Liver (tissue), 9 donors: ENCODE measurements around the gene ZNF652. TPM values are rescaled to one million over a fixed set of nuclear protein-coding genes. Genes with fewer than 3 reads are reported as not detected.
A peak's percentile ranks its signal among the peaks of the same experiment; 100 is the strongest.

Experiments used
- DNase-seq: peaks from one replicate; pipeline ENCODE4 v3.0.0-alpha.2; 2017; ENCODE audit warnings: low spot score
- H3K27ac ChIP-seq, 2 donors: one replicate each; pipeline ENCODE4 v1.7.0; 2013; ENCODE audit warnings: inconsistent platforms in 2 of 2, low read length in 2 of 2, control low read depth in 1 of 2, low read depth in 1 of 2, mild to moderate bottlenecking in 1 of 2
- H3K27me3 ChIP-seq, 4 donors: one replicate each; pipeline versions ENCODE4 v1.6.1 to v1.7.0; 2013; ENCODE audit warnings: low read length in 3 of 4, inconsistent platforms in 1 of 4, mild to moderate bottlenecking in 1 of 4, moderate library complexity in 1 of 4; ENCODE audit not compliant: control insufficient read depth in 4 of 4, insufficient read depth in 4 of 4
- H3K36me3 ChIP-seq, 4 donors: one replicate each; pipeline versions ENCODE4 v1.6.1 to v1.7.0; 2013; ENCODE audit warnings: low read length in 3 of 4, mild to moderate bottlenecking in 3 of 4, low read depth in 1 of 4, moderate library complexity in 1 of 4; ENCODE audit not compliant: control insufficient read depth in 4 of 4, insufficient read depth in 3 of 4
- H3K4me1 ChIP-seq, 4 donors: one replicate each; pipeline versions ENCODE4 v1.6.1 to v1.7.0; 2013; ENCODE audit warnings: low read length in 3 of 4, mild to moderate bottlenecking in 3 of 4, moderate library complexity in 1 of 4; ENCODE audit not compliant: control insufficient read depth in 4 of 4, insufficient read depth in 4 of 4
- H3K4me3 ChIP-seq, 3 donors: one replicate each; pipeline versions ENCODE4 v1.6.1 to v1.7.0; 2013; ENCODE audit warnings: low read length in 3 of 3, control low read depth in 1 of 3, low read depth in 1 of 3, mild to moderate bottlenecking in 1 of 3
- H3K9ac ChIP-seq, 2 donors: one replicate each; pipeline ENCODE4 v1.7.0; 2013; ENCODE audit warnings: low read length in 2 of 2, mild to moderate bottlenecking in 2 of 2, moderate library complexity in 2 of 2, control low read depth in 1 of 2, low read depth in 1 of 2
- H3K9me3 ChIP-seq, 4 donors: one replicate each; pipeline versions ENCODE4 v1.6.1 to v1.7.0; 2013; ENCODE audit warnings: low read length in 3 of 4; ENCODE audit not compliant: control insufficient read depth in 4 of 4
- EGR1 ChIP-seq, 2 donors: IDR thresholded peaks; 2 replicates each; pipeline ENCODE4 v1.6.1; 2016 to 2018; ENCODE audit warnings: antibody characterized with exemption in 2 of 2, low read depth in 2 of 2
- FOXA1 ChIP-seq: IDR thresholded peaks from 2 replicates; pipeline ENCODE4 v1.6.1; 2016; ENCODE audit warnings: antibody characterized with exemption
- FOXA2 ChIP-seq: IDR thresholded peaks from 2 replicates; pipeline ENCODE4 v1.6.1; 2016; ENCODE audit warnings: antibody characterized with exemption
- GABPA ChIP-seq, 2 donors: IDR thresholded peaks in 1 of 2; conservative IDR thresholded peaks in 1 of 2; 2 replicates each; pipeline ENCODE4 v1.6.1; 2016; ENCODE audit warnings: antibody characterized with exemption in 2 of 2, mild to moderate bottlenecking in 1 of 2, moderate library complexity in 1 of 2
- HNF4A ChIP-seq, 2 donors: conservative IDR thresholded peaks; 2 replicates each; pipeline ENCODE4 v1.6.1; 2016; ENCODE audit warnings: antibody characterized with exemption in 2 of 2, mild to moderate bottlenecking in 2 of 2
- HNF4G ChIP-seq: IDR thresholded peaks from 2 replicates; pipeline ENCODE4 v1.6.1; 2016; ENCODE audit warnings: antibody characterized with exemption
- JUND ChIP-seq, 2 donors: IDR thresholded peaks; 2 replicates each; pipeline ENCODE4 v1.6.1; 2016; ENCODE audit warnings: antibody characterized with exemption in 2 of 2
- NR2F2 ChIP-seq: IDR thresholded peaks from 2 replicates; pipeline ENCODE4 v1.6.1; 2016; ENCODE audit warnings: antibody characterized with exemption
- RAD21 ChIP-seq, 2 donors: IDR thresholded peaks; 2 replicates each; pipeline ENCODE4 v1.6.1; 2016; ENCODE audit warnings: antibody characterized with exemption in 2 of 2, mild to moderate bottlenecking in 2 of 2
- RXRA ChIP-seq, 2 donors: IDR thresholded peaks; 2 replicates each; pipeline ENCODE4 v1.6.1; 2017 to 2018; ENCODE audit warnings: antibody characterized with exemption in 2 of 2, mild to moderate bottlenecking in 1 of 2
- SP1 ChIP-seq: IDR thresholded peaks from 2 replicates; pipeline ENCODE4 v1.6.1; 2018; ENCODE audit warnings: antibody characterized with exemption, mild to moderate bottlenecking
- TAF1 ChIP-seq: conservative IDR thresholded peaks from 2 replicates; pipeline ENCODE4 v1.6.1; 2016; ENCODE audit warnings: antibody characterized with exemption, mild to moderate bottlenecking
- YY1 ChIP-seq: IDR thresholded peaks from 2 replicates; pipeline ENCODE4 v1.6.1; 2016; ENCODE audit warnings: antibody characterized with exemption, mild to moderate bottlenecking
- WGBS: extraction: QIAGEN DNeasy Blood & Tissue Kit; methylation state at CpG from one replicate; pipeline ENCODE4 v1.1.7; 2013; 5-methylcytosine and 5-hydroxymethylcytosine counted together
- polyA plus RNA-seq, 2 donors: library from polyadenylated mRNA; stranded (reverse) in 1 of 2; unstranded in 1 of 2; fragments of 200-250 nt in 1 of 2; fragments of >200 nt in 1 of 2; fragmentation: Nextera tagmentation in 1 of 2; extraction: Ambion mirVana in 1 of 2; gene quantifications; one replicate each; pipeline versions ENCODE4 v1.2.1 to v1.2.3, GENCODE V29; 2013 to 2015
- total RNA-seq, 2 donors: library from RNA; depleted of rRNA; stranded (reverse); fragments of >200 nt; gene quantifications; one replicate each; pipeline ENCODE4 v1.2.3, GENCODE V29; 2014
- TF ChIP-seq, protein P1 (sequence below): IDR thresholded peaks from 2 replicates; pipeline ENCODE4 v1.6.1; 2016; ENCODE audit warnings: antibody characterized with exemption
- TF ChIP-seq, protein P2 (sequence below): IDR thresholded peaks from 2 replicates; pipeline ENCODE4 v1.6.1; 2016; ENCODE audit warnings: antibody characterized with exemption, mild to moderate bottlenecking
- TF ChIP-seq, protein P3 (sequence below): IDR thresholded peaks from 2 replicates; pipeline ENCODE4 v1.6.1; 2016; ENCODE audit warnings: antibody characterized with exemption
- TF ChIP-seq, protein P4 (sequence below): IDR thresholded peaks from 2 replicates; pipeline ENCODE4 v1.6.1; 2016; ENCODE audit warnings: antibody characterized with exemption
- donor health status: healthy.
- donor health status: healthy.
- donor health status: healthy.
- donor health status: healthy.
- donor health status: healthy.

Gene ZNF652
- total and polyA plus RNA-seq, 4 donors: 5.3 to 23.1 (median 17.5) TPM

DNA sequence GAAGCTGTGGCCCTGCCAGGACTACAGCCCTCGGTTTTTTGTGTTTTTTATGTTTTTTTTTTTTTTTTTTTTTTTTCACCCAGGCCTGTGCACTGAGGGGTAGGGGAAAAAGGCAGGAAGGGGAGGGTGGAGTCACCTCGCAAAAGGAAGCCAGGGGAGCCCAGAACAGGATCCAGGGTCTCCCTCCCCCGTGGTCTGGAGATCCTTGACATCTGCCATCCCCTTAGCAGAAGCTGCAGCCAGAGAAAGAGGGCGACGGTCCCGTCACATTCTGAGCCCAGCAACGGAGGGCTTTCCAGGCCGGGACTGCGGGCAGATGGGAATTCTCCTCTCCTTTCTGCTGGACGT, 102.4 kb downstream of the ZNF652 start:
- peak overlapping the region in 1 of 3 donors; percentile 68 for H3K4me3 ChIP-seq
- H3K9me3 ChIP-seq: no peaks in the 10 kb centered on the region
- H3K27me3 ChIP-seq: peaks cover 0 to 4% (median 0%) of the 10 kb centered on the region in 4 donors
- H3K36me3 ChIP-seq: no peaks in the 10 kb centered on the region
- peak overlapping the region in 1 of 2 donors; percentile 41 for H3K9ac ChIP-seq
- WGBS: 37% methylated on average over 10 of the region's 10 CpGs
- peak overlapping the region; percentile 14 to 54 for H3K27ac ChIP-seq
- TF ChIP-seq, protein P1, sequence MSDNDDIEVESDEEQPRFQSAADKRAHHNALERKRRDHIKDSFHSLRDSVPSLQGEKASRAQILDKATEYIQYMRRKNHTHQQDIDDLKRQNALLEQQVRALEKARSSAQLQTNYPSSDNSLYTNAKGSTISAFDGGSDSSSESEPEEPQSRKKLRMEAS: no peak
- TF ChIP-seq FOXA1 (no peak), SP1 (no peak), EGR1 (IDR thresholded peaks at IDR 0.05; ENCODE audit: low read depth in 2 of 2) (no peak), RXRA (IDR thresholded peaks at IDR 0.05) (no peak), FOXA2 (no peak), YY1 (no peak), JUND (IDR thresholded peaks at IDR 0.05) (no peak)
- TF ChIP-seq, protein P2, sequence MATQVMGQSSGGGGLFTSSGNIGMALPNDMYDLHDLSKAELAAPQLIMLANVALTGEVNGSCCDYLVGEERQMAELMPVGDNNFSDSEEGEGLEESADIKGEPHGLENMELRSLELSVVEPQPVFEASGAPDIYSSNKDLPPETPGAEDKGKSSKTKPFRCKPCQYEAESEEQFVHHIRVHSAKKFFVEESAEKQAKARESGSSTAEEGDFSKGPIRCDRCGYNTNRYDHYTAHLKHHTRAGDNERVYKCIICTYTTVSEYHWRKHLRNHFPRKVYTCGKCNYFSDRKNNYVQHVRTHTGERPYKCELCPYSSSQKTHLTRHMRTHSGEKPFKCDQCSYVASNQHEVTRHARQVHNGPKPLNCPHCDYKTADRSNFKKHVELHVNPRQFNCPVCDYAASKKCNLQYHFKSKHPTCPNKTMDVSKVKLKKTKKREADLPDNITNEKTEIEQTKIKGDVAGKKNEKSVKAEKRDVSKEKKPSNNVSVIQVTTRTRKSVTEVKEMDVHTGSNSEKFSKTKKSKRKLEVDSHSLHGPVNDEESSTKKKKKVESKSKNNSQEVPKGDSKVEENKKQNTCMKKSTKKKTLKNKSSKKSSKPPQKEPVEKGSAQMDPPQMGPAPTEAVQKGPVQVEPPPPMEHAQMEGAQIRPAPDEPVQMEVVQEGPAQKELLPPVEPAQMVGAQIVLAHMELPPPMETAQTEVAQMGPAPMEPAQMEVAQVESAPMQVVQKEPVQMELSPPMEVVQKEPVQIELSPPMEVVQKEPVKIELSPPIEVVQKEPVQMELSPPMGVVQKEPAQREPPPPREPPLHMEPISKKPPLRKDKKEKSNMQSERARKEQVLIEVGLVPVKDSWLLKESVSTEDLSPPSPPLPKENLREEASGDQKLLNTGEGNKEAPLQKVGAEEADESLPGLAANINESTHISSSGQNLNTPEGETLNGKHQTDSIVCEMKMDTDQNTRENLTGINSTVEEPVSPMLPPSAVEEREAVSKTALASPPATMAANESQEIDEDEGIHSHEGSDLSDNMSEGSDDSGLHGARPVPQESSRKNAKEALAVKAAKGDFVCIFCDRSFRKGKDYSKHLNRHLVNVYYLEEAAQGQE: no peak
- TF ChIP-seq, protein P3, sequence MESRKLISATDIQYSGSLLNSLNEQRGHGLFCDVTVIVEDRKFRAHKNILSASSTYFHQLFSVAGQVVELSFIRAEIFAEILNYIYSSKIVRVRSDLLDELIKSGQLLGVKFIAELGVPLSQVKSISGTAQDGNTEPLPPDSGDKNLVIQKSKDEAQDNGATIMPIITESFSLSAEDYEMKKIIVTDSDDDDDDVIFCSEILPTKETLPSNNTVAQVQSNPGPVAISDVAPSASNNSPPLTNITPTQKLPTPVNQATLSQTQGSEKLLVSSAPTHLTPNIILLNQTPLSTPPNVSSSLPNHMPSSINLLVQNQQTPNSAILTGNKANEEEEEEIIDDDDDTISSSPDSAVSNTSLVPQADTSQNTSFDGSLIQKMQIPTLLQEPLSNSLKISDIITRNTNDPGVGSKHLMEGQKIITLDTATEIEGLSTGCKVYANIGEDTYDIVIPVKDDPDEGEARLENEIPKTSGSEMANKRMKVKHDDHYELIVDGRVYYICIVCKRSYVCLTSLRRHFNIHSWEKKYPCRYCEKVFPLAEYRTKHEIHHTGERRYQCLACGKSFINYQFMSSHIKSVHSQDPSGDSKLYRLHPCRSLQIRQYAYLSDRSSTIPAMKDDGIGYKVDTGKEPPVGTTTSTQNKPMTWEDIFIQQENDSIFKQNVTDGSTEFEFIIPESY: no peak
- TF ChIP-seq, protein P4, sequence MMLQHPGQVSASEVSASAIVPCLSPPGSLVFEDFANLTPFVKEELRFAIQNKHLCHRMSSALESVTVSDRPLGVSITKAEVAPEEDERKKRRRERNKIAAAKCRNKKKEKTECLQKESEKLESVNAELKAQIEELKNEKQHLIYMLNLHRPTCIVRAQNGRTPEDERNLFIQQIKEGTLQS: no peak
- peak; percentile 48 for DNase-seq
- peaks cover 3 to 5% (median 4%) of the 10 kb centered on the region in 4 donors for H3K4me1 ChIP-seq

DNA sequence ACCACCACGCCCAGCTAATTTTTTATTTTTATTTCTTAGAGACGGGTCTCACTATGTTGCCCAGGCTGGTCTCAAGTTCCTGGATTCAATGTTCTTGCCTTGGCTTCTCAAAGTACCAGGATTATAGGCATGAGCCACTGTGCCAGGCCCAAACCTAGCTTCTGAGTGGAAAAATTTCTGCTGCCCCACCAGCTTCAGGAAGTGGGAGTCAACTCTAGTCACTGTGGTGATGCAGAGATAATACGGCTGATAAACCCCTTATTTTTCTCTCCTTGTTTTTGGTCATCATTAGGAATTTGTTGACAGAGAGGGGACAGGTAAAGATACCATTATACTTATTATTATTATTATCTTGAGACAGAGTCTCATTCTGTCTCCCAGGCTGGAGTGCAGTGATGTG, 103.7 kb downstream of the ZNF652 start:
- WGBS: 94% methylated on average over 3 of the region's 3 CpGs
- peaks cover 3 to 5% (median 4%) of the 10 kb centered on the region in 4 donors for H3K4me1 ChIP-seq
- TF ChIP-seq GABPA (IDR thresholded peaks at IDR 0.05 in 1 of 2, conservative IDR thresholded peaks at IDR 0.05 in 1 of 2) (no peak), YY1 (no peak), RAD21 (IDR thresholded peaks at IDR 0.05) (no peak), TAF1 (no peak), JUND (IDR thresholded peaks at IDR 0.05) (no peak), HNF4G (no peak), RXRA (IDR thresholded peaks at IDR 0.05) (no peak), EGR1 (IDR thresholded peaks at IDR 0.05; ENCODE audit: low read depth in 2 of 2) (no peak), FOXA1 (no peak), HNF4A (conservative IDR thresholded peaks at IDR 0.05) (no peak), FOXA2 (no peak), SP1 (no peak), NR2F2 (no peak)
- TF ChIP-seq, protein P3: no peak
- TF ChIP-seq, protein P2: no peak
- TF ChIP-seq, protein P4: no peak
- TF ChIP-seq, protein P1: no peak

More for the DNA sequence above, 103.7 kb downstream of the ZNF652 start:
- Histone ChIP-seq H3K27ac (no peak overlapping the region), H3K4me3 (no peak overlapping the region), H3K36me3 (no peaks in the 10 kb centered on the region), H3K9me3 (no peaks in the 10 kb centered on the region), H3K9ac (no peak overlapping the region), H3K27me3 (peaks cover 0 to 4% (median 0%) of the 10 kb centered on the region in 4 donors)
- no peak for DNase-seq
